GM23248 (cell line): ENCODE results near the gene GDE1. TPM values are rescaled to one million over a fixed set of nuclear protein-coding genes. Genes with fewer than 3 reads are reported as not detected.

Experiments used
- DNase-seq: peaks from one replicate; pipeline ENCODE4 v3.0.0-alpha.2; 2015
- H2AFZ ChIP-seq: fragments of 200-600 bp; sonication (generic); 2 replicates; pipeline ENCODE4 v1.6.1; 2016; ENCODE audit warnings: antibody characterized with exemption
- H3F3A ChIP-seq: fragments of 200-600 bp; sonication (generic); 2 replicates; pipeline ENCODE4 v1.6.1; 2016; ENCODE audit warnings: mild to moderate bottlenecking, antibody characterized with exemption, mixed run types; ENCODE audit not compliant: insufficient read depth
- H3K27ac ChIP-seq: fragments of 200-600 bp; sonication (generic); 2 replicates; pipeline ENCODE4 v1.5.1; 2016; ENCODE audit warnings: mild to moderate bottlenecking
- H3K27me3 ChIP-seq: fragments of 200-600 bp; sonication (generic); replicated peaks from 2 replicates; pipeline ENCODE4 v1.6.1; 2016; ENCODE audit warnings: mild to moderate bottlenecking; ENCODE audit not compliant: insufficient read depth
- H3K36me3 ChIP-seq: fragments of 200-600 bp; sonication (generic); 2 replicates; pipeline ENCODE4 v1.6.1; 2016; ENCODE audit warnings: low read depth, mild to moderate bottlenecking
- H3K4me1 ChIP-seq: fragments of 200-600 bp; sonication (generic); 2 replicates; pipeline ENCODE4 v1.6.1; 2016; ENCODE audit warnings: mild to moderate bottlenecking; ENCODE audit not compliant: insufficient read depth
- H3K4me2 ChIP-seq: fragments of 200-600 bp; sonication (generic); one replicate; pipeline ENCODE4 v1.6.1; 2016; ENCODE audit warnings: mild to moderate bottlenecking; ENCODE audit not compliant: unreplicated experiment
- H3K4me3 ChIP-seq: fragments of 200-600 bp; sonication (generic); 2 replicates; pipeline ENCODE4 v1.5.1; 2016; ENCODE audit warnings: mild to moderate bottlenecking
- H3K79me2 ChIP-seq: fragments of 200-600 bp; sonication (generic); 2 replicates; pipeline ENCODE4 v1.6.1; 2016; ENCODE audit warnings: mild to moderate bottlenecking; ENCODE audit not compliant: insufficient read depth
- H3K9ac ChIP-seq: fragments of 200-600 bp; sonication (generic); 2 replicates; pipeline ENCODE4 v1.6.1; 2016; ENCODE audit warnings: mild to moderate bottlenecking
- H3K9me2 ChIP-seq: fragments of 200-600 bp; sonication (generic); 2 replicates; pipeline ENCODE4 v1.6.1; 2016; ENCODE audit warnings: mixed run types, mild to moderate bottlenecking, moderate library complexity; ENCODE audit not compliant: insufficient read depth
- H3K9me3 ChIP-seq: fragments of 200-600 bp; sonication (generic); one replicate; pipeline ENCODE4 v1.6.1; 2017; ENCODE audit warnings: low read depth
- H4K20me1 ChIP-seq: fragments of 200-600 bp; sonication (generic); 2 replicates; pipeline ENCODE4 v1.6.0; 2016; ENCODE audit not compliant: insufficient read depth
- EZH2 ChIP-seq: fragments of 200-600 bp; sonication (generic); IDR thresholded peaks from 2 replicates; pipeline ENCODE4 v1.6.1; 2018; ENCODE audit warnings: antibody characterized with exemption, mild to moderate bottlenecking; ENCODE audit not compliant: insufficient read depth, poor library complexity, severe bottlenecking
- EZH2phosphoT487 ChIP-seq: fragments of 200-600 bp; sonication (generic); IDR thresholded peaks from 2 replicates; pipeline ENCODE4 v1.6.1; 2018; ENCODE audit warnings: antibody characterized with exemption, moderate library complexity, mild to moderate bottlenecking, low read depth; ENCODE audit not compliant: insufficient read depth
- WGBS, 2 experiments: methylation state at CpG; one replicate each; pipeline ENCODE4 v1.1.6; 2015 to 2017; ENCODE audit warnings: low lambda C conversion rate in 2 of 2, low coverage in 1 of 2; ENCODE audit errors: missing lambda C conversion rate in 2 of 2; 5-methylcytosine and 5-hydroxymethylcytosine counted together
- in situ Hi-C: fragments of 300-500 bp; cut with MboI; formaldehyde crosslinking; loops from 2 replicates; pipeline ENCODE4 v1.15.0; 2020
- polyA plus RNA-seq: library from polyadenylated mRNA; unstranded; fragments of >200 nt; fragmentation: Nextera tagmentation; extraction: Ambion mirVana; gene quantifications from 2 replicates; pipeline ENCODE4 v1.2.1, GENCODE V29; 2016
- total RNA-seq: library from RNA; depleted of rRNA; stranded (reverse); fragments of >200 nt; shearing (Covaris generic); gene quantifications from 2 replicates; pipeline ENCODE4 v1.2.3, GENCODE V29; 2014

GDE1 gene
- total and polyA plus RNA-seq, 2 experiments from 2014 or later, result 55.1 to 85.0 TPM

DNA sequence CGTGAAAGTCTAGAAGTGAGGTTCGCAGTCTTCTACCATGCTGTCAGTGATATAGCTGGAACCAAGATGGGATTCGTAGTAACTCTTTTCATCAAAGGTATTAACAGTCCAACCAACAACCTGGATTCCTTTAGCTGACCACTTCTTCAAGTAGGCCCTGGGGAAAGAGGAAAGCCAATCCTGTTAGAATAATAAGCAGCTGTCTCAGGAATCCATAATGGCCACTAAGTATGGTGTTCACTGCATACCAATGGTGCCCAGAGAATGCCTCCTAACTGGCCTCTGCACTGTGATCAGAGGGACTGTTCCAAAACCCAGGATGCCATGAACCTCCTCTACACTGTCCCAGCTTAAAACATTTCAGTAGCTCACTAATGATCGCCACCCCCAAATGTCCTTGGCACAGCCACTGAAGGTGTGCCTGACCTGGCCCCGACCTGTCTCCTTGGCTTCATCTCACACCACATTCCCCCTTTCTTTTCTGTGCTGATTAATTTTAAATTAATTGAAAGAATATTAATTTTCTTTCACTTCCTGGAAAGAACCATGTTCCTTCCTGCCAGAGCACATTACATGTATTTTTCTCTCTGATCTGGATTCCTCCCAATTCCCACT lies 18.3 kb downstream of the GDE1 start:
- H3K4me1 ChIP-seq, result no peaks in the 10 kb centered on the region
- H3K79me2 ChIP-seq, result no peaks in the 10 kb centered on the region
- no peak overlapping the region for H3K9ac ChIP-seq
- in situ Hi-C loops, result loop anchor here (25.0 kb wide), 1 partner anchor 416 kb away; no protein-coding TSS in a partner anchor
- no peaks in the 10 kb centered on the region for H3K27me3 ChIP-seq
- no peak for DNase-seq
- no peaks in the 10 kb centered on the region for H3K9me2 ChIP-seq
- peaks cover 18% of the 10 kb centered on the region; the same call in 1 of the 2 replicates for H3K36me3 ChIP-seq
- H3F3A ChIP-seq, result peaks cover 8% of the 10 kb centered on the region; the same call in 1 of the 2 replicates
- no peak overlapping the region for H2AFZ ChIP-seq
- H3K27ac ChIP-seq, result no peak overlapping the region
- WGBS, 2 experiments, result 97 to 99% methylated on average over 5 of the region's 5 CpGs
- H4K20me1 ChIP-seq, result no peaks in the 10 kb centered on the region
- H3K9me3 ChIP-seq, result no peaks in the 10 kb centered on the region
- no peak overlapping the region for H3K4me2 ChIP-seq
- H3K4me3 ChIP-seq, result no peak overlapping the region
- no peak for TF ChIP-seq EZH2phosphoT487
- no peak for TF ChIP-seq EZH2

DNA sequence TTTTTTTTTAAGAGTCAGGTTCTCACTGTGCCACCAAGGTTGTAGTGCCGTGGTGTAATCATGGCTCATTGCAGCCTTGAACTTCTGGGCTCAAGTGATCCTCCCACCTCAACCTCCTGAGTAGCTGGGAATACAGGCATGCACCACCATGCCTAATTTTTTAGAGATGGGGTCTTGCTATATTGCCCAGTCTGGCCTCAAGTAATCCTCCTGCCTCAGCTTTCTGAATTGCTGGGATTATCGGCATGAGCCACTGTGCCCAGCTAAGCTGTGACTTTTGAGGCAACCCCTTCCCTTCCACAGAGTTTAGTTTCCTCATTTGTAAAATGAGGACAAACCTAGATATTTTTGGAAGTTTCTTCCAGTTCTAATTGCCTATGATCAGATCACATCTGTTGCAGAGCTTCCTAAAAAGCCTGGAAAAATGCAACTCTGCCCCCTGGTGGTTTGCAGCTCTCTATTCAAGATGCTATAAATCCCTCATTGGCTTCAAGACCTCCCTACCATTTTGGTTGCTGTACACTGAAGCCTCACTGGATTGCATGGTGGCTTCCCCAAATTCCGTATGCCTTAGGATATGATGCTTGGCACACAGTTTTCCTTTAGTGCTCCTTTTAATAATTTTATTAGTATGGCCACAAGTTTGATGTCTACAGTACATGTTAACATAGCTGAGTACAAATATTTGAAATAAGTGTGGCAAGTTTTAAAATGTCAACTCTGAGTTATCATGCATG lies 19.3 kb downstream of the GDE1 start:
- in situ Hi-C loops, result loop anchor here (25.0 kb wide), 1 partner anchor 415 kb away; no protein-coding TSS in a partner anchor
- H3K27me3 ChIP-seq, result no peaks in the 10 kb centered on the region
- peaks cover 8% of the 10 kb centered on the region; the same call in 1 of the 2 replicates for H3F3A ChIP-seq
- H3K36me3 ChIP-seq, result peaks cover 16% of the 10 kb centered on the region; the same call in 1 of the 2 replicates
- TF ChIP-seq EZH2, result no peak
- TF ChIP-seq EZH2phosphoT487, result no peak
- peak; percentile 67 for DNase-seq
- no peaks in the 10 kb centered on the region for H3K9me2 ChIP-seq
- no peaks in the 10 kb centered on the region for H3K4me1 ChIP-seq
- no peaks in the 10 kb centered on the region for H3K9me3 ChIP-seq
- no peak overlapping the region for H3K4me3 ChIP-seq
- H3K27ac ChIP-seq, result no peak overlapping the region
- no peaks in the 10 kb centered on the region for H3K79me2 ChIP-seq
- WGBS, 2 experiments, result 89 to 94% methylated on average over 3 of the region's 3 CpGs
- H2AFZ ChIP-seq, result no peak overlapping the region
- no peaks in the 10 kb centered on the region for H4K20me1 ChIP-seq
- no peak overlapping the region for H3K4me2 ChIP-seq
- H3K9ac ChIP-seq, result no peak overlapping the region

DNA sequence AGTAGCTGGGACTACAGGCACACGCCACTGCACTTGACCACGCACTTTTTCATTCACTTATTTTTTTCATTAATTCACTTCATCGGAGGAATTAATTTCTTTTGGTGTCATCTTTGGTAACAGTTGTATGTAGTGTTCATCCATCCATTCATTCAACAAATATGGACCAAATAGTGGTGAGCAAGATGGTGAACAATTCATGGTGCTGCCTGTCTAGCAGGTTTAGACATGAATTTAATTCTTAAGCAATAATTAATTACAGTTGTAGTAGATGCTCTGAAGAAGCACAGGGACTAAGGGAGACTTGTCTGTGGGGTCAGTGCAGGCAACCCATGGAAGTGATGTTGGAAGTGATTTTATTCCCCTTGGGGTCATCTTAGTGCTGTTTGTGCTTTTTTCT lies 22.4 kb downstream of the GDE1 start:
- WGBS, 2 experiments, result 95 to 98% methylated on average over 3 of the region's 3 CpGs
- no peak overlapping the region for H3K4me2 ChIP-seq
- no peaks in the 10 kb centered on the region for H3K79me2 ChIP-seq
- no peak for DNase-seq
- H3K9me3 ChIP-seq, result no peaks in the 10 kb centered on the region
- H4K20me1 ChIP-seq, result no peaks in the 10 kb centered on the region
- H3K36me3 ChIP-seq, result 0 out of 2 replicates have a peak, but pooled peaks cover 12% of the 10 kb centered on the region
- in situ Hi-C loops, result no loop called here
- no peak for TF ChIP-seq EZH2
- no peak for TF ChIP-seq EZH2phosphoT487
- H3F3A ChIP-seq, result peaks cover under 1% of the 10 kb centered on the region; the same call in 1 of the 2 replicates
- H3K4me3 ChIP-seq, result no peak overlapping the region
- no peak overlapping the region for H3K9ac ChIP-seq
- H3K4me1 ChIP-seq, result no peaks in the 10 kb centered on the region
- H3K27ac ChIP-seq, result no peak overlapping the region
- H2AFZ ChIP-seq, result no peak overlapping the region
- H3K27me3 ChIP-seq, result no peaks in the 10 kb centered on the region
- H3K9me2 ChIP-seq, result no peaks in the 10 kb centered on the region

- TF ChIP-seq EZH2, result no peak
- no peak for TF ChIP-seq EZH2phosphoT487
- H3K4me1 ChIP-seq, result no peaks in the 10 kb centered on the region
- H3K79me2 ChIP-seq, result no peaks in the 10 kb centered on the region
- H3K9me2 ChIP-seq, result no peaks in the 10 kb centered on the region
- WGBS, 2 experiments, result 86 to 89% methylated on average over 5 of the region's 5 CpGs
- no peak for DNase-seq
- 0 out of 2 replicates have a peak, but pooled peaks cover 12% of the 10 kb centered on the region for H3K36me3 ChIP-seq
- H4K20me1 ChIP-seq, result no peaks in the 10 kb centered on the region
- H3K27me3 ChIP-seq, result no peaks in the 10 kb centered on the region
- no peak overlapping the region for H3K4me2 ChIP-seq
- in situ Hi-C loops, result no loop called here
- H3K27ac ChIP-seq, result no peak overlapping the region
- no peak overlapping the region for H2AFZ ChIP-seq
- H3K9ac ChIP-seq, result no peak overlapping the region
- H3K9me3 ChIP-seq, result no peaks in the 10 kb centered on the region
- H3F3A ChIP-seq, result no peaks in the 10 kb centered on the region; the same call in 1 of the 2 replicates
- H3K4me3 ChIP-seq, result no peak overlapping the region
Measured at GRCh38 chr16:19499006-19499405, 22.9 kb downstream of the GDE1 start.
